ENCODE results near the gene USP14.

DNA sequence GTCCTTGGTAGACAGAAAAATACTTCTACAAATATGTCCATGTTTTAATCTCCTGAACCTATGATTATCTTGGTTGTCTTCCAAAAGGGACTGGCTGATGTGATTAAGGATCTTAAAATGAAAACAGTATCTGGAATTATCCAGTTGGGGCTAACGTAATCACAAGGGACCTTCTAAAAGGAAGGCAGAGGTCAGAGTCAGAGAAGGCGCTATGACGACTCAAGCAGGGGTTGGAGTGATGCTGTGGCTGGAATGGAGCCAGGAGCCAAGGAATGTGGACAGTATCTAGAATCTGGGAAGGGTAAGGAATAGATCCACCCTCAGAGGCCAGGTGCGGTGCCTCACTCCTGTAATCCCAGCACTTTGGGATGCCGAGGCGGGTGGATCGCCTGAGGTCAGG, 4.2 kb upstream of the USP14 start:
- TF ChIP-seq, protein P1, sequence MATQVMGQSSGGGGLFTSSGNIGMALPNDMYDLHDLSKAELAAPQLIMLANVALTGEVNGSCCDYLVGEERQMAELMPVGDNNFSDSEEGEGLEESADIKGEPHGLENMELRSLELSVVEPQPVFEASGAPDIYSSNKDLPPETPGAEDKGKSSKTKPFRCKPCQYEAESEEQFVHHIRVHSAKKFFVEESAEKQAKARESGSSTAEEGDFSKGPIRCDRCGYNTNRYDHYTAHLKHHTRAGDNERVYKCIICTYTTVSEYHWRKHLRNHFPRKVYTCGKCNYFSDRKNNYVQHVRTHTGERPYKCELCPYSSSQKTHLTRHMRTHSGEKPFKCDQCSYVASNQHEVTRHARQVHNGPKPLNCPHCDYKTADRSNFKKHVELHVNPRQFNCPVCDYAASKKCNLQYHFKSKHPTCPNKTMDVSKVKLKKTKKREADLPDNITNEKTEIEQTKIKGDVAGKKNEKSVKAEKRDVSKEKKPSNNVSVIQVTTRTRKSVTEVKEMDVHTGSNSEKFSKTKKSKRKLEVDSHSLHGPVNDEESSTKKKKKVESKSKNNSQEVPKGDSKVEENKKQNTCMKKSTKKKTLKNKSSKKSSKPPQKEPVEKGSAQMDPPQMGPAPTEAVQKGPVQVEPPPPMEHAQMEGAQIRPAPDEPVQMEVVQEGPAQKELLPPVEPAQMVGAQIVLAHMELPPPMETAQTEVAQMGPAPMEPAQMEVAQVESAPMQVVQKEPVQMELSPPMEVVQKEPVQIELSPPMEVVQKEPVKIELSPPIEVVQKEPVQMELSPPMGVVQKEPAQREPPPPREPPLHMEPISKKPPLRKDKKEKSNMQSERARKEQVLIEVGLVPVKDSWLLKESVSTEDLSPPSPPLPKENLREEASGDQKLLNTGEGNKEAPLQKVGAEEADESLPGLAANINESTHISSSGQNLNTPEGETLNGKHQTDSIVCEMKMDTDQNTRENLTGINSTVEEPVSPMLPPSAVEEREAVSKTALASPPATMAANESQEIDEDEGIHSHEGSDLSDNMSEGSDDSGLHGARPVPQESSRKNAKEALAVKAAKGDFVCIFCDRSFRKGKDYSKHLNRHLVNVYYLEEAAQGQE (IDR thresholded peaks at IDR 0.05; ENCODE audit: borderline replicate concordance): no peak
- no peak for TF ChIP-seq EP300 (conservative IDR thresholded peaks at IDR 0.05; ENCODE audit: poor library complexity, severe bottlenecking)
- no peak for TF ChIP-seq EZH2 (IDR thresholded peaks at IDR 0.05; ENCODE audit: borderline replicate concordance, insufficient read depth, low read length, poor library complexity, severe bottlenecking)
- TF ChIP-seq, protein P2, sequence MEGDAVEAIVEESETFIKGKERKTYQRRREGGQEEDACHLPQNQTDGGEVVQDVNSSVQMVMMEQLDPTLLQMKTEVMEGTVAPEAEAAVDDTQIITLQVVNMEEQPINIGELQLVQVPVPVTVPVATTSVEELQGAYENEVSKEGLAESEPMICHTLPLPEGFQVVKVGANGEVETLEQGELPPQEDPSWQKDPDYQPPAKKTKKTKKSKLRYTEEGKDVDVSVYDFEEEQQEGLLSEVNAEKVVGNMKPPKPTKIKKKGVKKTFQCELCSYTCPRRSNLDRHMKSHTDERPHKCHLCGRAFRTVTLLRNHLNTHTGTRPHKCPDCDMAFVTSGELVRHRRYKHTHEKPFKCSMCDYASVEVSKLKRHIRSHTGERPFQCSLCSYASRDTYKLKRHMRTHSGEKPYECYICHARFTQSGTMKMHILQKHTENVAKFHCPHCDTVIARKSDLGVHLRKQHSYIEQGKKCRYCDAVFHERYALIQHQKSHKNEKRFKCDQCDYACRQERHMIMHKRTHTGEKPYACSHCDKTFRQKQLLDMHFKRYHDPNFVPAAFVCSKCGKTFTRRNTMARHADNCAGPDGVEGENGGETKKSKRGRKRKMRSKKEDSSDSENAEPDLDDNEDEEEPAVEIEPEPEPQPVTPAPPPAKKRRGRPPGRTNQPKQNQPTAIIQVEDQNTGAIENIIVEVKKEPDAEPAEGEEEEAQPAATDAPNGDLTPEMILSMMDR (IDR thresholded peaks at IDR 0.05; ENCODE audit: poor library complexity, severe bottlenecking): no peak
- TF ChIP-seq POLR2AphosphoS5 (IDR thresholded peaks at IDR 0.05): no peak
- TF ChIP-seq SMC3 (conservative IDR thresholded peaks at IDR 0.05; ENCODE audit: poor library complexity): no peak
- TF ChIP-seq MXI1 (conservative IDR thresholded peaks at IDR 0.05; ENCODE audit: poor library complexity, severe bottlenecking): no peak
- TF ChIP-seq RAD21 (conservative IDR thresholded peaks at IDR 0.05): no peak
- TF ChIP-seq TAF1 (IDR thresholded peaks at IDR 0.05; ENCODE audit: low read depth): no peak
